Spleen (tissue), 11 donors: ENCODE data around the gene YIF1B. TPM values are rescaled to one million over a fixed set of nuclear protein-coding genes. Genes with fewer than 3 reads are reported as not detected.

Experiments
- DNase-seq: peaks from one replicate; pipeline ENCODE4 v3.0.0-alpha.2; 2020
- H3K27ac ChIP-seq, 8 donors: fragments of 200-600 bp; sonication (generic) in 7 of 8; 1 replicate in 4 of 8; 2 replicates in 4 of 8; pipeline versions ENCODE4 v1.5.0 to v1.8.0; 2016 to 2021; ENCODE audit warnings: inconsistent platforms in 4 of 8, mild to moderate bottlenecking in 4 of 8, moderate library complexity in 1 of 8
- H3K27me3 ChIP-seq, 7 donors: fragments of 200-600 bp; sonication (generic) in 6 of 7; replicated peaks in 1 of 7; 1 replicate in 4 of 7; 2 replicates in 3 of 7; pipeline versions ENCODE4 v1.5.0 to v1.8.0; 2016 to 2021; ENCODE audit warnings: inconsistent platforms in 3 of 7, mild to moderate bottlenecking in 1 of 7
- H3K36me3 ChIP-seq, 6 donors: fragments of 200-600 bp; sonication (generic) in 5 of 6; 1 replicate in 4 of 6; 2 replicates in 2 of 6; pipeline versions ENCODE4 v1.5.0 to v1.8.0; 2016 to 2021; ENCODE audit warnings: inconsistent platforms in 2 of 6
- H3K4me1 ChIP-seq, 6 donors: fragments of 200-600 bp; sonication (generic) in 5 of 6; 1 replicate in 3 of 6; 2 replicates in 3 of 6; pipeline versions ENCODE4 v1.5.0 to v1.8.0; 2016 to 2021; ENCODE audit warnings: inconsistent platforms in 3 of 6
- H3K4me3 ChIP-seq, 8 donors: fragments of 200-600 bp; sonication (generic) in 7 of 8; 1 replicate in 4 of 8; 2 replicates in 4 of 8; pipeline versions ENCODE4 v1.5.0 to v1.8.0; 2016 to 2021; ENCODE audit warnings: inconsistent platforms in 4 of 8, mild to moderate bottlenecking in 4 of 8, moderate library complexity in 2 of 8
- H3K9me3 ChIP-seq, 8 donors: fragments of 200-600 bp; sonication (generic) in 7 of 8; 1 replicate in 4 of 8; 2 replicates in 4 of 8; pipeline versions ENCODE4 v1.5.0 to v1.8.0; 2016 to 2021; ENCODE audit warnings: inconsistent platforms in 4 of 8
- POLR2A ChIP-seq, 3 donors: fragments of 450-650 bp; IDR thresholded peaks; one replicate each; pipeline ENCODE4 v1.5.1; 2017; ENCODE audit warnings: antibody characterized with exemption in 3 of 3, mild to moderate bottlenecking in 1 of 3
- POLR2AphosphoS5 ChIP-seq, 3 donors: sonication (generic); formaldehyde crosslinking; IDR thresholded peaks; one replicate each; pipeline ENCODE4 v1.5.1; 2017; ENCODE audit warnings: antibody characterized with exemption in 3 of 3
- WGBS, 5 donors: extraction: QIAGEN DNeasy Blood & Tissue Kit in 3 of 5; methylation state at CpG; one replicate each; pipeline versions ENCODE4 v1.1.5 to v1.1.7; 2013 to 2018; 5-methylcytosine and 5-hydroxymethylcytosine counted together
- intact Hi-C: fragments of 100-400 bp; cut with DNase I; formaldehyde crosslinking; loops from one replicate; pipeline ENCODE4 v1.15.0; 2023; ENCODE audit warnings: low total_unique reads
- polyA plus RNA-seq, 3 donors: library from polyadenylated mRNA; stranded (reverse); fragments of 200-250 nt; gene quantifications; one replicate each; pipeline ENCODE4 v1.2.1, GENCODE V29; 2013
- total RNA-seq, 7 donors: library from RNA; depleted of rRNA in 3 of 7; stranded (reverse); fragments of >200 nt in 3 of 7; fragmentation: NEBNext Ultra II Directional in 4 of 7; extraction: Animal tissue kit (Norgen Biotek cat#: 25700) in 4 of 7; gene quantifications; one replicate each; pipeline versions ENCODE4 v1.1.0 to v1.2.1, GENCODE V29; 2016 to 2021
- TF ChIP-seq, protein P1 (sequence below), 11 experiments: fragments of 200-600 bp in 7 of 11; fragments of 450-650 bp in 4 of 11; sonication (generic) in 4 of 11; IDR thresholded peaks in 8 of 11; conservative IDR thresholded peaks in 3 of 11; 1 replicate in 7 of 11; 2 replicates in 4 of 11; pipeline versions ENCODE4 v1.4.0 to v1.8.0; 2016 to 2021; ENCODE audit warnings: antibody characterized with exemption in 11 of 11, inconsistent platforms in 4 of 11, mild to moderate bottlenecking in 1 of 11
- donor health status: healthy with polysubstance abuse.
- donor health status: DM: no; HTN: no; CAD: no; lungs with moderate emphysema.
- donor health status: DM: no; HTN: no; CAD: no.
- donor health status: Bipolar disorder and iron deficiency.
- donor health status: healthy.
- donor health status: DM: no; HTN: no; CAD: no.
- donor health status: DM: yes; HTN: yes; CAD: no.

Gene YIF1B
- total and polyA plus RNA-seq, 10 donors, result 31.4 to 56.7 (median 39.5) TPM

DNA sequence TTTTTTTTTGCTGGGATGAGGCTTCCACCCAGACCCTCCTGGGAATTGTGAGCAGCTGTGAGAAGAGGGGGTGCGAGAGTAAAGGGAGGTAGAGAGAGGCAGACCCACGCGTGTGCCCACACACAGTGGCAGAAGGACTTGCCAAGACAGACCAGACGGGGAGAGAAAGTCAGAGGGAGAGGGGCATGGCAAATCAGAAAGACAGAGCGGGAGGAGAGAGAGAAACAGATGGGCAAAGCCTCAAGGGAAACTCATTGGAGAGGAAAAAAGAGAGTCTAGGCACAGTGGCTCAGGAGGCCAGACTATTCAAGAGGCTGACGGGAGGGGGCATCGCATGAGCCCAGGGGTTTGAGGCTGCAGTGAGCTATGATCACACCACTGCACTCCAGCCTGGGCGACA lies 36.9 kb upstream of the YIF1B start:
- Histone ChIP-seq H3K36me3 (no peaks in the 10 kb centered on the region), H3K27me3 (peaks cover 0 to 28% (median 0%) of the 10 kb centered on the region in 7 donors), H3K27ac (no peak overlapping the region), H3K4me3 (no peak overlapping the region), H3K4me1 (no peaks in the 10 kb centered on the region), H3K9me3 (no peaks in the 10 kb centered on the region)
- intact Hi-C loops, result no loop called here
- no peak for TF ChIP-seq POLR2AphosphoS5 (IDR thresholded peaks at IDR 0.05)
- TF ChIP-seq, protein P1, sequence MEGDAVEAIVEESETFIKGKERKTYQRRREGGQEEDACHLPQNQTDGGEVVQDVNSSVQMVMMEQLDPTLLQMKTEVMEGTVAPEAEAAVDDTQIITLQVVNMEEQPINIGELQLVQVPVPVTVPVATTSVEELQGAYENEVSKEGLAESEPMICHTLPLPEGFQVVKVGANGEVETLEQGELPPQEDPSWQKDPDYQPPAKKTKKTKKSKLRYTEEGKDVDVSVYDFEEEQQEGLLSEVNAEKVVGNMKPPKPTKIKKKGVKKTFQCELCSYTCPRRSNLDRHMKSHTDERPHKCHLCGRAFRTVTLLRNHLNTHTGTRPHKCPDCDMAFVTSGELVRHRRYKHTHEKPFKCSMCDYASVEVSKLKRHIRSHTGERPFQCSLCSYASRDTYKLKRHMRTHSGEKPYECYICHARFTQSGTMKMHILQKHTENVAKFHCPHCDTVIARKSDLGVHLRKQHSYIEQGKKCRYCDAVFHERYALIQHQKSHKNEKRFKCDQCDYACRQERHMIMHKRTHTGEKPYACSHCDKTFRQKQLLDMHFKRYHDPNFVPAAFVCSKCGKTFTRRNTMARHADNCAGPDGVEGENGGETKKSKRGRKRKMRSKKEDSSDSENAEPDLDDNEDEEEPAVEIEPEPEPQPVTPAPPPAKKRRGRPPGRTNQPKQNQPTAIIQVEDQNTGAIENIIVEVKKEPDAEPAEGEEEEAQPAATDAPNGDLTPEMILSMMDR (IDR thresholded peaks at IDR 0.05 in 8 of 11, conservative IDR thresholded peaks at IDR 0.05 in 3 of 11), result no peak
- TF ChIP-seq POLR2A (IDR thresholded peaks at IDR 0.05), result no peak
- no peak for DNase-seq
- 83 to 92% (median 86%) methylated on average over 8 of the region's 8 CpGs for WGBS, 5 donors

DNA sequence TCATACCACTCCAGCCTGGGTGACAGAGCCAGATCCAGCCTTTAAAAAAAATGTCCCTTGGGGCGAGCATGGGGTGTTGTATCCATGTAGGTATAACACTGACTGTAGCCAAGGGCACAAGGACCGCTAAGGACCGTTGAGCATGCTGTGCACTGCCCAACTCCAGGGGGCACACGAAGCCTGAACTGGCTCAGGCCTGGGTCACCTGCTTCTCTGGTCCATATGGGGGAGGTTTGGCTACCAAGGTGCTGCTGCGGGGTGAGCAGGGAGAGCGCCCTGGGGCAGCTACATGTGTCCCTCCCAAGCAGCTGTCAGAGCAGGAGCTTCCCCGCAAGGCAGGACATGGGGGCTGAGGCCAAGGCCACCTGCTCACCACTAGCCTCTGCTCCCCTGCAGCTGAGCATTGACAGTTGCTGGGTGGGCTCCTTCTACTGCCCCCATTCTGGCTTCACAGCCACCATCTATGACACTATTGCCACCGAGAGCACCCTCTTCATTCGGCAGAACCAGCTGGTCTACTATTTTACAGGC lies 36.2 kb upstream of the YIF1B start:
- TF ChIP-seq, protein P1 (IDR thresholded peaks at IDR 0.05 in 8 of 11, conservative IDR thresholded peaks at IDR 0.05 in 3 of 11), result no peak
- TF ChIP-seq POLR2AphosphoS5 (IDR thresholded peaks at IDR 0.05) (peak in 1 of 3 donors; percentile 45), POLR2A (IDR thresholded peaks at IDR 0.05) (no peak)
- H3K9me3 ChIP-seq, result no peaks in the 10 kb centered on the region
- 73 to 84% (median 79%) methylated on average over 8 to 9 of the region's 9 CpGs for WGBS, 5 donors
- H3K4me3 ChIP-seq, result no peak overlapping the region
- H3K36me3 ChIP-seq, result peaks cover 0 to 5% (median 0%) of the 10 kb centered on the region in 6 donors
- intact Hi-C loops, result no loop called here
- no peak overlapping the region for H3K27ac ChIP-seq
- H3K4me1 ChIP-seq, result no peaks in the 10 kb centered on the region
- no peak for DNase-seq
- H3K27me3 ChIP-seq, result peaks cover 0 to 28% (median 0%) of the 10 kb centered on the region in 7 donors

GRCh38 chr19:38350883-38351282 lies 35.1 kb upstream of the YIF1B start:
- no peaks in the 10 kb centered on the region for H3K4me1 ChIP-seq
- DNase-seq, result no peak
- WGBS, 5 donors, result 75 to 90% (median 84%) methylated on average over 3 of the region's 3 CpGs
- intact Hi-C loops, result no loop called here
- H3K4me3 ChIP-seq, result no peak overlapping the region
- H3K9me3 ChIP-seq, result no peaks in the 10 kb centered on the region
- peaks cover 0 to 28% (median 0%) of the 10 kb centered on the region in 7 donors for H3K27me3 ChIP-seq
- H3K36me3 ChIP-seq, result peaks cover 0 to 15% (median 0%) of the 10 kb centered on the region in 6 donors
- TF ChIP-seq POLR2AphosphoS5 (IDR thresholded peaks at IDR 0.05), result no peak
- TF ChIP-seq, protein P1 (IDR thresholded peaks at IDR 0.05 in 8 of 11, conservative IDR thresholded peaks at IDR 0.05 in 3 of 11), result no peak
- no peak for TF ChIP-seq POLR2A (IDR thresholded peaks at IDR 0.05)
- no peak overlapping the region for H3K27ac ChIP-seq

DNA sequence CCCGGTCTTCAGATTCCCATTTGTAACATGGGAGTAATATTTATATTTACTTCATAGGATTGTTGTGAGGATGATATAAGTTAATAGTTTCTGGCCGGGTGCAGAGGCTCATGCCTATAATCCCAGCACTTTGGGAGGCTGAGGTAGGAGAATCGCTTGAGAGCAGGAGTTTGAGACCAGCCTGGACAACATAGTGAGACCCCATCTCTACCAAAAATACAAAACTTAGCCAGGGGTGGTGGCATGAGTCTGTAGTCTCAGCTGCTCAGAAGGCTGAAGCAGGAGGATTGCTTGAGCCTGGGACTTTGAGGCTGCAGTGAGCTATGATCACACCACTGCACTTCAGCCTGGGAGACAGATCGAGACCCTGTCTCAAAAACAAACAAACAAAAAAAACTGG lies 31.1 kb upstream of the YIF1B start:
- no peaks in the 10 kb centered on the region for H3K4me1 ChIP-seq
- no peak overlapping the region for H3K4me3 ChIP-seq
- TF ChIP-seq, protein P1 (IDR thresholded peaks at IDR 0.05 in 8 of 11, conservative IDR thresholded peaks at IDR 0.05 in 3 of 11), result no peak
- TF ChIP-seq POLR2AphosphoS5 (IDR thresholded peaks at IDR 0.05) (no peak), POLR2A (IDR thresholded peaks at IDR 0.05) (no peak)
- intact Hi-C loops, result no loop called here
- peaks cover 0 to 7% (median 0%) of the 10 kb centered on the region in 7 donors for H3K27me3 ChIP-seq
- 89 to 96% (median 91%) methylated on average over 4 of the region's 4 CpGs for WGBS, 5 donors
- peaks cover 0 to 51% (median 0%) of the 10 kb centered on the region in 6 donors for H3K36me3 ChIP-seq
- H3K9me3 ChIP-seq, result no peaks in the 10 kb centered on the region
- no peak overlapping the region for H3K27ac ChIP-seq
- no peak for DNase-seq
